Upper lobe of left lung (tissue), 4 donors: ENCODE data around the gene TLR8.

ENCODE experiments used
- CTCF ChIP-seq, 6 experiments: fragments of 450-650 bp in 4 of 6; fragments of 200-600 bp in 2 of 6; sonication (generic) in 2 of 6; IDR thresholded peaks; one replicate each; pipeline ENCODE4 v1.5.1; 2016 to 2019; ENCODE audit warnings: antibody characterized with exemption in 6 of 6
- POLR2A ChIP-seq, 4 donors: fragments of 450-650 bp; IDR thresholded peaks; one replicate each; pipeline ENCODE4 v1.5.1; 2016 to 2017; ENCODE audit warnings: antibody characterized with exemption in 4 of 4, mild to moderate bottlenecking in 2 of 4
- POLR2AphosphoS5 ChIP-seq, 2 donors: sonication (generic); formaldehyde crosslinking; IDR thresholded peaks; one replicate each; pipeline ENCODE4 v1.5.1; 2017; ENCODE audit warnings: antibody characterized with exemption in 2 of 2

- no peak for TF ChIP-seq CTCF (IDR thresholded peaks at IDR 0.05)
- no peak for TF ChIP-seq POLR2A (IDR thresholded peaks at IDR 0.05)
- no peak for TF ChIP-seq POLR2AphosphoS5 (IDR thresholded peaks at IDR 0.05)
Observed at GRCh38 chrX:12911122-12911470, 4.7 kb downstream of the TLR8 start.
